ENCODE data around the gene AKAP3.

AKAP3 gene

GRCh38 chr12:4648501-4649357 is at the start of gene AKAP3, which contains the start of gene NDUFA9:
Gene AKAP3 (minus strand): TSS chr12:4649051. CDS start chr12:4638196, 10,855 bp downstream.
Gene NDUFA9 (plus strand): TSS chr12:4649114. CDS start chr12:4649127, 13 bp downstream.
- DNase-seq = peak; percentile 95

- no peak for DNase-seq
Measured at GRCh38 chr12:4690760-4691159, 41.9 kb upstream of the AKAP3 start.

GRCh38 chr12:4685317-4685716 is 36.5 kb upstream of the AKAP3 start:
- no peak for DNase-seq

- DNase-seq = no peak
Measured at GRCh38 chr12:4681732-4682131, 32.9 kb upstream of the AKAP3 start.

GRCh38 chr12:4679711-4680110 is 30.9 kb upstream of the AKAP3 start:
- no peak for DNase-seq

GRCh38 chr12:4665236-4665635 is 16.4 kb upstream of the AKAP3 start:
- DNase-seq = no peak

- no peak for DNase-seq
Measured at GRCh38 chr12:4663971-4664505, 15.2 kb upstream of the AKAP3 start.

GRCh38 chr12:4653691-4654090 is 4.8 kb upstream of the AKAP3 start:
- DNase-seq = no peak

GRCh38 chr12:4653257-4653656 is 4.4 kb upstream of the AKAP3 start:
- DNase-seq = no peak

GRCh38 chr12:4649358-4649661 is 459 bp upstream of the AKAP3 start:
- no peak for DNase-seq

- no peak for DNase-seq
Measured at GRCh38 chr12:4648104-4648500, 749 bp downstream of the AKAP3 start.

- no peak for DNase-seq
Measured at GRCh38 chr12:4645023-4645422, 3.8 kb downstream of the AKAP3 start.

GRCh38 chr12:4643747-4644146 is 5.1 kb downstream of the AKAP3 start:
- DNase-seq = no peak

- DNase-seq = no peak
Measured at GRCh38 chr12:4630262-4630661, 18.6 kb downstream of the AKAP3 start.

GRCh38 chr12:4628406-4628805 is 20.4 kb downstream of the AKAP3 start:
- no peak for DNase-seq

GRCh38 chr12:4626543-4626942 is 22.3 kb downstream of the AKAP3 start:
- no peak for DNase-seq

GRCh38 chr12:4621511-4621910 is 27.3 kb downstream of the AKAP3 start:
- DNase-seq = no peak

- no peak for DNase-seq
Measured at GRCh38 chr12:4615667-4616066, 33.2 kb downstream of the AKAP3 start.

GRCh38 chr12:4610481-4610880 is 38.4 kb downstream of the AKAP3 start:
- no peak for DNase-seq

- no peak for DNase-seq
Measured at GRCh38 chr12:4609071-4609470, 39.8 kb downstream of the AKAP3 start.

- DNase-seq = no peak
Measured at GRCh38 chr12:4607056-4607455, 41.8 kb downstream of the AKAP3 start.

- DNase-seq = peak; percentile 90
Measured at GRCh38 chr12:4604684-4605193, 44.1 kb downstream of the AKAP3 start.

GRCh38 chr12:4603946-4604345 is 44.9 kb downstream of the AKAP3 start:
- DNase-seq = no peak

GRCh38 chr12:4603421-4603820 is 45.4 kb downstream of the AKAP3 start:
- no peak for DNase-seq

- DNase-seq = no peak
Measured at GRCh38 chr12:4595881-4596280, 53.0 kb downstream of the AKAP3 start.
